HFF-Myc (cell line): ENCODE results near the gene MYEF2.

Source experiments
- DNase-seq: peaks from one replicate; pipeline ENCODE4 v3.0.0-alpha.2; 2011; ENCODE audit warnings: low read depth; ENCODE audit errors: extremely low read depth
- H3K4me3 ChIP-seq: replicated peaks from 2 replicates; pipeline ENCODE4 v1.5.1; 2011; ENCODE audit warnings: low read depth, mild to moderate bottlenecking, control low read depth, low read length
- CTCF ChIP-seq: IDR thresholded peaks from 2 replicates; pipeline ENCODE4 v1.5.1; 2012; ENCODE audit warnings: mild to moderate bottlenecking, low read depth, low read length, control low read depth; ENCODE audit errors: missing control alignments

The MYEF2 gene

GRCh38 chr15:48149858-48150257, 28.2 kb downstream of the MYEF2 start:
- no peak for TF ChIP-seq CTCF
- no peak overlapping the region for H3K4me3 ChIP-seq
- peak; percentile 6 for DNase-seq

- no peak for DNase-seq
- no peak for TF ChIP-seq CTCF
- no peak overlapping the region for H3K4me3 ChIP-seq
Measured at GRCh38 chr15:48147358-48147757, 30.7 kb downstream of the MYEF2 start.

GRCh38 chr15:48145923-48146322, 32.2 kb downstream of the MYEF2 start:
- DNase-seq, result no peak
- no peak for TF ChIP-seq CTCF
- no peak overlapping the region for H3K4me3 ChIP-seq

GRCh38 chr15:48144889-48145288, 33.2 kb downstream of the MYEF2 start:
- no peak overlapping the region for H3K4me3 ChIP-seq
- no peak for DNase-seq
- TF ChIP-seq CTCF, result no peak

GRCh38 chr15:48143856-48144255, 34.2 kb downstream of the MYEF2 start:
- H3K4me3 ChIP-seq, result no peak overlapping the region
- no peak for DNase-seq
- no peak for TF ChIP-seq CTCF

- no peak overlapping the region for H3K4me3 ChIP-seq
- no peak for TF ChIP-seq CTCF
- DNase-seq, result no peak
Measured at GRCh38 chr15:48132874-48133273, 45.2 kb downstream of the MYEF2 start.

- DNase-seq, result no peak
- TF ChIP-seq CTCF, result no peak
- H3K4me3 ChIP-seq, result no peak overlapping the region
Measured at GRCh38 chr15:48131324-48131723, 46.8 kb downstream of the MYEF2 start.
